22Rv1 (cell line): ENCODE measurements around the gene ECM2.

ENCODE experiments used
- H3K27ac ChIP-seq: fragments of 450-650 bp; 2 replicates; pipeline ENCODE4 v1.5.1; 2017
- CTCF ChIP-seq: fragments of 450-650 bp; IDR thresholded peaks from 2 replicates; pipeline ENCODE4 v1.5.1; 2017; ENCODE audit warnings: mild to moderate bottlenecking
- ZFX ChIP-seq: fragments of 450-650 bp; IDR thresholded peaks from 2 replicates; pipeline ENCODE4 v1.6.1; 2017; ENCODE audit warnings: antibody characterized with exemption, borderline replicate concordance

Gene ECM2

GRCh38 chr9:92538541-92538940, 2.8 kb upstream of the ECM2 start:
- H3K27ac ChIP-seq, result no peak overlapping the region
- TF ChIP-seq CTCF (no peak), ZFX (no peak)

GRCh38 chr9:92534674-92535073, 1.1 kb downstream of the ECM2 start:
- TF ChIP-seq CTCF, result no peak
- TF ChIP-seq ZFX, result no peak
- H3K27ac ChIP-seq, result no peak overlapping the region

- TF ChIP-seq ZFX (no peak), CTCF (no peak)
- H3K27ac ChIP-seq, result no peak overlapping the region
Observed at GRCh38 chr9:92534204-92534603, 1.6 kb downstream of the ECM2 start.

GRCh38 chr9:92530893-92531292, 4.9 kb downstream of the ECM2 start:
- no peak overlapping the region for H3K27ac ChIP-seq
- no peak for TF ChIP-seq CTCF

GRCh38 chr9:92529124-92529523, 6.7 kb downstream of the ECM2 start:
- H3K27ac ChIP-seq, result no peak overlapping the region
- TF ChIP-seq ZFX, result no peak
- TF ChIP-seq CTCF, result no peak

GRCh38 chr9:92528522-92528849, 7.3 kb downstream of the ECM2 start:
- TF ChIP-seq CTCF (no peak), ZFX (no peak)
- no peak overlapping the region for H3K27ac ChIP-seq

- no peak overlapping the region for H3K27ac ChIP-seq
- TF ChIP-seq ZFX (no peak), CTCF (no peak)
Observed at GRCh38 chr9:92527832-92528521, 7.8 kb downstream of the ECM2 start.
